Body of pancreas (tissue), 4 donors: Measurements from ENCODE around the gene FER. TPM values are rescaled to one million over a fixed set of nuclear protein-coding genes. Genes with fewer than 3 reads are reported as not detected.
"Not testable (repeated sequence)": the region's sequence is repeated elsewhere in the genome, so short reads cannot be mapped to it uniquely, and the experiment has no call there.

Experiments
- ATAC-seq: fragments of 150-250 bp; one replicate; pipeline ENCODE4 v1.9.1; 2016
- DNase-seq, 4 donors: peaks; one replicate each; pipeline ENCODE4 v3.0.0-alpha.2; 2019
- H3K27ac ChIP-seq, 4 donors: fragments of 200-600 bp; sonication (generic); 1 replicate in 3 of 4; 2 replicates in 1 of 4; pipeline versions ENCODE4 v1.5.1 to v1.6.1; 2016 to 2019; ENCODE audit warnings: mild to moderate bottlenecking in 1 of 4, mixed read lengths in 1 of 4, moderate library complexity in 1 of 4
- H3K27me3 ChIP-seq, 2 donors: fragments of 200-600 bp; sonication (generic); one replicate each; pipeline ENCODE4 v1.6.0; 2016; ENCODE audit warnings: mild to moderate bottlenecking in 1 of 2
- H3K36me3 ChIP-seq, 2 donors: fragments of 200-600 bp; sonication (generic); replicated peaks in 1 of 2; 2 replicates each; pipeline ENCODE4 v1.5.1; 2016; ENCODE audit warnings: low read depth in 2 of 2; ENCODE audit not compliant: insufficient read depth in 1 of 2
- H3K4me1 ChIP-seq: fragments of 200-600 bp; sonication (generic); one replicate; pipeline ENCODE4 v1.6.0; 2016
- H3K4me3 ChIP-seq, 2 donors: fragments of 200-600 bp; sonication (generic); 1 replicate in 1 of 2; 2 replicates in 1 of 2; pipeline ENCODE4 v1.5.1; 2016 to 2019
- H3K9me3 ChIP-seq, 3 donors: fragments of 200-600 bp; sonication (generic); 1 replicate in 2 of 3; 2 replicates in 1 of 3; pipeline ENCODE4 v1.5.1; 2016
- POLR2A ChIP-seq, 3 donors: fragments of 450-650 bp; IDR thresholded peaks; one replicate each; pipeline ENCODE4 v1.6.1; 2016; ENCODE audit warnings: antibody characterized with exemption in 3 of 3, mild to moderate bottlenecking in 2 of 3
- WGBS, 2 donors: methylation state at CpG; one replicate each; pipeline ENCODE4 v1.1.5; 2017; 5-methylcytosine and 5-hydroxymethylcytosine counted together
- intact Hi-C: fragments of 100-400 bp; cut with DNase I; formaldehyde crosslinking; loops from one replicate; pipeline ENCODE4 v1.15.1; 2023
- total RNA-seq, 2 donors: library from RNA; depleted of rRNA; stranded (reverse); fragments of >200 nt; gene quantifications; one replicate each; pipeline ENCODE4 v1.1.0, GENCODE V29; 2016
- TF ChIP-seq, protein P1 (sequence below), 7 experiments: fragments of 450-650 bp in 4 of 7; fragments of 200-600 bp in 3 of 7; sonication (generic) in 3 of 7; IDR thresholded peaks; one replicate each; pipeline ENCODE4 v1.5.1; 2016 to 2019; ENCODE audit warnings: antibody characterized with exemption in 7 of 7

Gene FER
- total RNA-seq, 2 donors from 2014 or later, result 7.9 to 13.2 TPM

- TF ChIP-seq, protein P1, sequence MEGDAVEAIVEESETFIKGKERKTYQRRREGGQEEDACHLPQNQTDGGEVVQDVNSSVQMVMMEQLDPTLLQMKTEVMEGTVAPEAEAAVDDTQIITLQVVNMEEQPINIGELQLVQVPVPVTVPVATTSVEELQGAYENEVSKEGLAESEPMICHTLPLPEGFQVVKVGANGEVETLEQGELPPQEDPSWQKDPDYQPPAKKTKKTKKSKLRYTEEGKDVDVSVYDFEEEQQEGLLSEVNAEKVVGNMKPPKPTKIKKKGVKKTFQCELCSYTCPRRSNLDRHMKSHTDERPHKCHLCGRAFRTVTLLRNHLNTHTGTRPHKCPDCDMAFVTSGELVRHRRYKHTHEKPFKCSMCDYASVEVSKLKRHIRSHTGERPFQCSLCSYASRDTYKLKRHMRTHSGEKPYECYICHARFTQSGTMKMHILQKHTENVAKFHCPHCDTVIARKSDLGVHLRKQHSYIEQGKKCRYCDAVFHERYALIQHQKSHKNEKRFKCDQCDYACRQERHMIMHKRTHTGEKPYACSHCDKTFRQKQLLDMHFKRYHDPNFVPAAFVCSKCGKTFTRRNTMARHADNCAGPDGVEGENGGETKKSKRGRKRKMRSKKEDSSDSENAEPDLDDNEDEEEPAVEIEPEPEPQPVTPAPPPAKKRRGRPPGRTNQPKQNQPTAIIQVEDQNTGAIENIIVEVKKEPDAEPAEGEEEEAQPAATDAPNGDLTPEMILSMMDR (IDR thresholded peaks at IDR 0.05), result no peak
- TF ChIP-seq POLR2A (IDR thresholded peaks at IDR 0.05), result no peak
- no peak overlapping the region for H3K4me3 ChIP-seq
- intact Hi-C loops, result no loop called here
- DNase-seq (no peak), ATAC-seq (no peak)
- no peaks in the 10 kb centered on the region for H3K9me3 ChIP-seq
- no peaks in the 10 kb centered on the region for H3K36me3 ChIP-seq
- 80 to 87% methylated on average over 2 of the region's 2 CpGs for WGBS, 2 donors
- H3K4me1 ChIP-seq, result no peaks in the 10 kb centered on the region
- H3K27me3 ChIP-seq, result no peaks in the 10 kb centered on the region
- H3K27ac ChIP-seq, result no peak overlapping the region
Observed at GRCh38 chr5:108975697-108976096, 228.0 kb downstream of the FER start.

DNA sequence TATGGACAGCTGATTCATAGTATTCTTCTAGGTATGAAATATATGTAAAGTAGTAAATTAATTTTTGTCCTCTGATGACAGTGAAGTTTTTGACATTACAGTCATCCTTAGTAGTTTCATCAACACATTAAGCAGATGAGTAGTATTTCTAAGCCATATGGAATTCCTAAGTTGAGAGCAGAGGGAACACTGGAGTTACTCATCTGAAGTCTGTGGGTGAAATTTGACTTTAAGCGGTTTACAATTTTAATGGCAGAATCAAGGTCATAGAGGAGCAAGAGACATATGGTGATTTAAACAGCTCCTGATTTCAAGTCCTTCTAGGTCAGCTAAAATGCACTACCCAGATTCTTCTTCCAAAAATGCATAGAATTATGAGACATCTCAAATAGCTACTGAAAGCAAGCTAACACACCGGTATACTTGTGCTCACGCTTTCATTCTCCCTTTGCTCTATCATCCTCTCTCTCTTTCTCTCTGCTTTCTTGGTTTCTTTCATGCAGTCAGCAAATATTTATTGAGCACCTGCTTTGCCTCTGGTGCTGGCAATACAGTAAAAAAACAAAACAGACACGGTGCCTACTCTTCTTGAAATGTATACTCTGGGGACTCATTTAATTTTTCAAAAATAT, 235.9 kb downstream of the FER start:
- TF ChIP-seq, protein P1 (IDR thresholded peaks at IDR 0.05), result no peak
- TF ChIP-seq POLR2A (IDR thresholded peaks at IDR 0.05), result no peak

DNA sequence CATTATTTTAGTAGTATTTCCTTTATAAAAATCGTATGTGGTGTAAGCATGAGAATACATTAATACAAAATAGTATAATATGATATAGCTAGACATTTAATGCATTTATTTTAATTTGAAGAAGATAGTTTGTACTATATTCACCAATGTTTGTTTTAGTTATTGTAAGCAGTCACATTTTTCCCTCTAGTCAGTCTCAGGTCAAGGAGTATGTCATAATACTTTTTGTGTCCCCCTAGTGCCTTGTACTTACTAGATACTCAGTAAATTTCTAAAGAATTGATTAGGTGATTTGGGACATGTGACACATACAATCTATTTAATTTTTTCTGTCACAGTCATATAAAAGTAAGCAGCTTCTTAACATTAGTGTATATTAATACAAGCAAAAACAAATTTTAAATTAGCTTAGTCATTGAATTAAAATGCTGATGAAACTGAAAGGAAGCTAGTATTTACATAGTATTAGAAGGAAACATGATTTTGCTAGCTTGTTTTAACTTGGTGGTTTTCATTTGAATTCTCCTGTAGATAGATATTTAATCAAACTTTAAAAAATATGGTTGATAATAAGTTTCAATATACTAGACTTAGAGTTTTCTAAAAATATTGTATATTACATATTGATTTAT, 242.2 kb downstream of the FER start:
- Histone ChIP-seq H3K36me3 (no peaks in the 10 kb centered on the region), H3K4me3 (no peak overlapping the region), H3K27me3 (no peaks in the 10 kb centered on the region), H3K9me3 (no peaks in the 10 kb centered on the region), H3K4me1 (no peaks in the 10 kb centered on the region), H3K27ac (no peak overlapping the region)
- ATAC-seq, result no peak
- intact Hi-C loops, result no loop called here
- no peak for DNase-seq
- TF ChIP-seq POLR2A (IDR thresholded peaks at IDR 0.05), result no peak
- 68 to 69% methylated on average over 1 of the region's 1 CpG for WGBS, 2 donors

More for the DNA sequence above, 235.9 kb downstream of the FER start:
- DNase-seq, result no peak
- Histone ChIP-seq H3K27ac (no peak overlapping the region), H3K27me3 (no peaks in the 10 kb centered on the region), H3K4me1 (no peaks in the 10 kb centered on the region), H3K4me3 (no peak overlapping the region), H3K9me3 (no peaks in the 10 kb centered on the region), H3K36me3 (no peaks in the 10 kb centered on the region)
- no peak for ATAC-seq
- WGBS, 2 donors, result 71 to 93% methylated on average over 4 of the region's 4 CpGs
- intact Hi-C loops, result no loop called here

GRCh38 chr5:108992396-108993085, 244.8 kb downstream of the FER start:
- H3K27me3 ChIP-seq, DNase-seq, H3K36me3 ChIP-seq, H3K27ac ChIP-seq, H3K4me3 ChIP-seq, ATAC-seq, H3K9me3 ChIP-seq, H3K4me1 ChIP-seq, intact Hi-C loops: not testable (repeated sequence)
- 92 to 98% methylated on average over 9 to 35 of the region's 47 CpGs for WGBS, 2 donors

GRCh38 chr5:108993440-108993839, 245.7 kb downstream of the FER start:
- 90 to 93% methylated on average over 4 to 12 of the region's 12 CpGs for WGBS, 2 donors
- H3K4me3 ChIP-seq, ATAC-seq, H3K9me3 ChIP-seq, H3K4me1 ChIP-seq, H3K27ac ChIP-seq, DNase-seq, intact Hi-C loops, H3K36me3 ChIP-seq, H3K27me3 ChIP-seq: not testable (repeated sequence)

GRCh38 chr5:108997720-108998119, 250.0 kb downstream of the FER start:
- Histone ChIP-seq H3K27ac (no peak overlapping the region), H3K27me3 (no peaks in the 10 kb centered on the region), H3K36me3 (no peaks in the 10 kb centered on the region), H3K4me1 (no peaks in the 10 kb centered on the region), H3K9me3 (no peaks in the 10 kb centered on the region), H3K4me3 (no peak overlapping the region)
- intact Hi-C loops, result no loop called here
- ATAC-seq, result no peak
- 89 to 92% methylated on average over 4 of the region's 4 CpGs for WGBS, 2 donors
- DNase-seq, result no peak
- TF ChIP-seq POLR2A (IDR thresholded peaks at IDR 0.05), result no peak
- TF ChIP-seq, protein P1 (IDR thresholded peaks at IDR 0.05), result no peak
